NCI-H345 (cell line): Measurements from ENCODE around the gene GLB1L3.

Experiments used
- DNase-seq: peaks from one replicate; lab custom pipeline; 2025; lab: John Stamatoyannopoulos, UW

Gene GLB1L3

GRCh38 chr11:134275534-134276395, at the start of gene GLB1L3:
Gene GLB1L3 (plus strand): TSS chr11:134276379. CDS start chr11:134276741, 362 bp downstream.
- peak; percentile 66 for DNase-seq

- no peak for DNase-seq
Measured at GRCh38 chr11:134226806-134227325, 49.3 kb upstream of the GLB1L3 start.

GRCh38 chr11:134228625-134229024, 47.6 kb upstream of the GLB1L3 start:
- no peak for DNase-seq

GRCh38 chr11:134229126-134229790, 46.9 kb upstream of the GLB1L3 start:
- no peak for DNase-seq

GRCh38 chr11:134230339-134230738, 45.8 kb upstream of the GLB1L3 start:
- DNase-seq = no peak

GRCh38 chr11:134231958-134232659, 44.1 kb upstream of the GLB1L3 start:
- DNase-seq = no peak

- no peak for DNase-seq
Measured at GRCh38 chr11:134233729-134234179, 42.4 kb upstream of the GLB1L3 start.

- no peak for DNase-seq
Measured at GRCh38 chr11:134235399-134235798, 40.8 kb upstream of the GLB1L3 start.

GRCh38 chr11:134236834-134237556, 39.2 kb upstream of the GLB1L3 start:
- DNase-seq = no peak

- no peak for DNase-seq
Measured at GRCh38 chr11:134237557-134237922, 38.6 kb upstream of the GLB1L3 start.

GRCh38 chr11:134238956-134239355, 37.2 kb upstream of the GLB1L3 start:
- no peak for DNase-seq

- no peak for DNase-seq
Measured at GRCh38 chr11:134240592-134240991, 35.6 kb upstream of the GLB1L3 start.

- no peak for DNase-seq
Measured at GRCh38 chr11:134242376-134242775, 33.8 kb upstream of the GLB1L3 start.

GRCh38 chr11:134243913-134244312, 32.3 kb upstream of the GLB1L3 start:
- DNase-seq = no peak

GRCh38 chr11:134244593-134244992, 31.6 kb upstream of the GLB1L3 start:
- DNase-seq = no peak

GRCh38 chr11:134245434-134245833, 30.7 kb upstream of the GLB1L3 start:
- DNase-seq = no peak

- DNase-seq = no peak
Measured at GRCh38 chr11:134246100-134246499, 30.1 kb upstream of the GLB1L3 start.

GRCh38 chr11:134246678-134247077, 29.5 kb upstream of the GLB1L3 start:
- no peak for DNase-seq

- no peak for DNase-seq
Measured at GRCh38 chr11:134248910-134249480, 27.2 kb upstream of the GLB1L3 start.

GRCh38 chr11:134250246-134250645, 25.9 kb upstream of the GLB1L3 start:
- DNase-seq = no peak

GRCh38 chr11:134250675-134251074, 25.5 kb upstream of the GLB1L3 start:
- DNase-seq = no peak
